Measurements from ENCODE around the gene KCNH5.

The KCNH5 gene

DNA sequence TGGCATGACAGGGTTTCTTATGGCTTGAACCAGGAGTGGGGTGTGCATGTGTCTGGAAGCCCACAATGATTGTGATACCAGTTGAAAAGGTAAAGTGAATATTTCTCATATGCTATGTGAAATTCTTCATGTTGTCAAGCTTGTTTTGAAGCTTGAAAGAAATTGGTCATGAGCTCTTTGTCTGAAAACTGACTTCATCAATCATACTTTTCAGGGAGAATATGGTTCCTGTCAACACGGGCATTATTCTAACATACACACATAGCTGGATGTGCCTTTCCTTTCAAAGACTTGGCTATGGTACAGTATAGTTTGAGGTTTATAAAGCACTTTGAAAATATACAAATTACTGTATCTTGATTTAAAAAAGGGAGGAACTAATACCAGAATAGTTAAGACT lies 158.8 kb downstream of the KCNH5 start:
- Histone ChIP-seq H3K79me2 (ENCODE audit: low read length) (no peaks in the 10 kb centered on the region), H3K4me2 (ENCODE audit: low read depth, low read length) (no peak overlapping the region), H3K9me3 (replicated peaks; ENCODE audit: insufficient read depth, low read length) (no peaks in the 10 kb centered on the region), H3F3A (ENCODE audit: insufficient read depth, low read length) (no peaks in the 10 kb centered on the region), H3K9me2 (replicated peaks; ENCODE audit: insufficient read depth, low read length) (no peaks in the 10 kb centered on the region), H3K27me3 (replicated peaks; ENCODE audit: insufficient read depth, low read length) (no peaks in the 10 kb centered on the region), H4K20me1 (ENCODE audit: insufficient read depth, low read length) (no peaks in the 10 kb centered on the region), H3K4me1 (ENCODE audit: low read length) (no peaks in the 10 kb centered on the region), H3K27ac (ENCODE audit: low read length) (no peak overlapping the region), H3K36me3 (replicated peaks; ENCODE audit: insufficient read depth, low read length) (no peaks in the 10 kb centered on the region), H3K9ac (ENCODE audit: low read length) (no peak overlapping the region), H2AFZ (ENCODE audit: low read length) (no peak overlapping the region), H3K4me3 (ENCODE audit: low read length) (no peak overlapping the region)
- DNase-seq: no peak
- TF ChIP-seq EZH2 (optimal IDR thresholded peaks at IDR 0.05; ENCODE audit: low read depth, low read length): no peak

DNA sequence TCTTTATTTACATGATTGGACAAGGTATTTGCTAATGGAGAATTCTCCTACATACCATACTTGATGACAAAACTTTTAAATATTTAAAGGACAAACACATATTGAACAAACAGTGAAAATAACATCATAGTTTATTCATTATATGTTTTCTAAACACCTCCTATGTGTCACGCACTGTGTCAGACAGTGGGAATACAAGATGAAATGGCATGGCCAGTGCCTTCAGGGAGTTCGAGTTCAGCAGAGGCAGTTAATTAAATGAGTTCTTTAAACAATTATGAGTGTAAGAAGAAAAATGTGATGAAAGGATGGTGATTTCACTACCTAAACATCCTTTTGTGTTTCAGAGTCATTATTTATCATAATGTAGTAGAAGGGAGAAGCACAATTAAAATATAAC lies 159.8 kb downstream of the KCNH5 start:
- TF ChIP-seq EZH2 (optimal IDR thresholded peaks at IDR 0.05; ENCODE audit: low read depth, low read length) (no peak), CTCF (IDR thresholded peaks at IDR 0.05; ENCODE audit: low read length) (no peak), EZH2phosphoT487 (IDR thresholded peaks at IDR 0.05; ENCODE audit: low read length) (no peak)
- H3K4me2 ChIP-seq (ENCODE audit: low read depth, low read length): no peak overlapping the region
- no peaks in the 10 kb centered on the region for H4K20me1 ChIP-seq (ENCODE audit: insufficient read depth, low read length)
- H3K9me2 ChIP-seq (replicated peaks; ENCODE audit: insufficient read depth, low read length): no peaks in the 10 kb centered on the region
- no peaks in the 10 kb centered on the region for H3K4me1 ChIP-seq (ENCODE audit: low read length)
- DNase-seq: no peak
- no peaks in the 10 kb centered on the region for H3K79me2 ChIP-seq (ENCODE audit: low read length)
- H3K36me3 ChIP-seq (replicated peaks; ENCODE audit: insufficient read depth, low read length): no peaks in the 10 kb centered on the region
- no peak overlapping the region for H3K4me3 ChIP-seq (ENCODE audit: low read length)
- no peak overlapping the region for H3K27ac ChIP-seq (ENCODE audit: low read length)
- no peaks in the 10 kb centered on the region for H3K27me3 ChIP-seq (replicated peaks; ENCODE audit: insufficient read depth, low read length)
- H3F3A ChIP-seq (ENCODE audit: insufficient read depth, low read length): no peaks in the 10 kb centered on the region
- no peaks in the 10 kb centered on the region for H3K9me3 ChIP-seq (replicated peaks; ENCODE audit: insufficient read depth, low read length)
- H3K9ac ChIP-seq (ENCODE audit: low read length): no peak overlapping the region
- no peak overlapping the region for H2AFZ ChIP-seq (ENCODE audit: low read length)

DNA sequence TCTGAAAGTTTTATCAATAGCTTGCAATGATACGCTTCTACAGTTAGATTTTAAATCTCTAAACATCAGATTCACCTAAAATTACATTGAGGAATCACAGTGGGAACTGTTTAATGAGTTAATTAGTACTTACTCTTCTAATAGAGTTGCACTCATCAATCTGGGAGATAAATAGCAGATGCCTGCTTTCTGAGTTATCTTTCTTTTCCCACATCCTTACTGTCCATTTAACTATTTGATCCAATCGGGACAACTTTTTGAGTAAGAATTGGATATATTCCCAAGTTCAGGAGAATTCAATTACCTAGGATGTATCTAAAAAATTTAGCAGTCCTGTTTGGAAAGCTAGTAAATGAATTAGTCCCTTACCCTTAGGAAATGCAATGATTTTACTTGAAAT lies 162.3 kb downstream of the KCNH5 start:
- H3K79me2 ChIP-seq (ENCODE audit: low read length): no peaks in the 10 kb centered on the region

More for the DNA sequence above, 162.3 kb downstream of the KCNH5 start:
- H3K9ac ChIP-seq (ENCODE audit: low read length): no peak overlapping the region
- no peak overlapping the region for H2AFZ ChIP-seq (ENCODE audit: low read length)
- H3K36me3 ChIP-seq (replicated peaks; ENCODE audit: insufficient read depth, low read length): no peaks in the 10 kb centered on the region
- no peak overlapping the region for H3K4me2 ChIP-seq (ENCODE audit: low read depth, low read length)
- no peak overlapping the region for H3K4me3 ChIP-seq (ENCODE audit: low read length)
- H3K4me1 ChIP-seq (ENCODE audit: low read length): no peaks in the 10 kb centered on the region
- no peak overlapping the region for H3K27ac ChIP-seq (ENCODE audit: low read length)
- H3F3A ChIP-seq (ENCODE audit: insufficient read depth, low read length): no peaks in the 10 kb centered on the region
- H4K20me1 ChIP-seq (ENCODE audit: insufficient read depth, low read length): no peaks in the 10 kb centered on the region
- H3K27me3 ChIP-seq (replicated peaks; ENCODE audit: insufficient read depth, low read length): no peaks in the 10 kb centered on the region
- no peaks in the 10 kb centered on the region for H3K9me3 ChIP-seq (replicated peaks; ENCODE audit: insufficient read depth, low read length)
- DNase-seq: no peak
- no peak for TF ChIP-seq EZH2 (optimal IDR thresholded peaks at IDR 0.05; ENCODE audit: low read depth, low read length)
- TF ChIP-seq CTCF (IDR thresholded peaks at IDR 0.05; ENCODE audit: low read length): no peak
- no peak for TF ChIP-seq EZH2phosphoT487 (IDR thresholded peaks at IDR 0.05; ENCODE audit: low read length)
- H3K9me2 ChIP-seq (replicated peaks; ENCODE audit: insufficient read depth, low read length): no peaks in the 10 kb centered on the region

All from MM.1S (cell line).